Measurements from ENCODE around the gene AP3S2. TPM values are rescaled to one million over a fixed set of nuclear protein-coding genes. Genes with fewer than 3 reads are reported as not detected.

Gene AP3S2
- total RNA-seq, 2 experiments from 2014 or later, result 12.4 to 15.3 TPM

GRCh38 chr15:89916660-89917059 is 22.9 kb upstream of the AP3S2 start:
- no peaks in the 10 kb centered on the region for H3K4me1 Mint-ChIP-seq
- no peak overlapping the region for H3K4me3 Mint-ChIP-seq
- peaks cover 21% of the 10 kb centered on the region for H3K27me3 Mint-ChIP-seq
- no peak overlapping the region for H3K27ac Mint-ChIP-seq
- ChIA-PET CTCF (interaction anchor here (0.6 to 0.9 kb wide), 2 partner anchors 144 to 155 kb away, joined by 3 to 4 read pairs; no protein-coding TSS in a partner anchor), POLR2A (no interaction called here)
- ATAC-seq, result no peak
- intact Hi-C loops (cut with DNase I, micrococcal nuclease), result no loop called here
- no peaks in the 10 kb centered on the region for H3K9me3 Mint-ChIP-seq (ENCODE audit: low read depth)
- DNase-seq, result no peak
- H3K36me3 Mint-ChIP-seq (ENCODE audit: low read depth), result no peaks in the 10 kb centered on the region

- peak; percentile 35 for DNase-seq
Observed at GRCh38 chr15:89912674-89913396, 19.0 kb upstream of the AP3S2 start, which contains the start of gene ARPIN. Gene ARPIN (minus strand): TSS chr15:89912952. CDS start chr15:89912835, 117 bp downstream.

GRCh38 chr15:89912145-89912673 is 18.4 kb upstream of the AP3S2 start:
- no peak overlapping the region for H3K27ac Mint-ChIP-seq
- no peaks in the 10 kb centered on the region for H3K4me1 Mint-ChIP-seq
- no peaks in the 10 kb centered on the region for H3K36me3 Mint-ChIP-seq (ENCODE audit: low read depth)
- ChIA-PET CTCF (interaction anchor here (0.9 to 1.1 kb wide), 2 partner anchors 14 to 734 kb away, joined by 3 read pairs; no protein-coding TSS in a partner anchor), POLR2A (interaction anchor here (0.6 kb wide), 1 partner anchor 208 kb away, joined by 3 read pairs; no protein-coding TSS in a partner anchor)
- no peaks in the 10 kb centered on the region for H3K9me3 Mint-ChIP-seq (ENCODE audit: low read depth)
- DNase-seq (no peak), ATAC-seq (no peak)
- peaks cover 30% of the 10 kb centered on the region for H3K27me3 Mint-ChIP-seq
- intact Hi-C loops (cut with DNase I, micrococcal nuclease), result no loop called here
- H3K4me3 Mint-ChIP-seq, result no peak overlapping the region

More at GRCh38 chr15:89912674-89913396, 19.0 kb upstream of the AP3S2 start, which contains the start of gene ARPIN:
- H3K9me3 Mint-ChIP-seq (ENCODE audit: low read depth), result no peaks in the 10 kb centered on the region
- H3K27ac Mint-ChIP-seq, result no peak within 1 kb of the TSS
- ChIA-PET POLR2A (interaction anchor here (0.5 kb wide), 1 partner anchor 868 kb away, joined by 3 read pairs; no protein-coding TSS in a partner anchor), CTCF (interaction anchor here (0.9 to 1.1 kb wide), 2 partner anchors 14 to 735 kb away, joined by 3 read pairs; no protein-coding TSS in a partner anchor)
- intact Hi-C loops (cut with DNase I, micrococcal nuclease), result no loop called here
- H3K4me3 Mint-ChIP-seq, result no peak within 1 kb of the TSS
- no peaks in the 10 kb centered on the region for H3K36me3 Mint-ChIP-seq (ENCODE audit: low read depth)
- H3K4me1 Mint-ChIP-seq, result no peaks in the 10 kb centered on the region
- ATAC-seq, result no peak
- H3K27me3 Mint-ChIP-seq, result peaks cover 30% of the 10 kb centered on the region

- Mint-ChIP-seq H3K4me1 (no peaks in the 10 kb centered on the region), H3K9me3 (ENCODE audit: low read depth) (no peaks in the 10 kb centered on the region), H3K27ac (no peak overlapping the region), H3K4me3 (no peak overlapping the region), H3K36me3 (ENCODE audit: low read depth) (no peaks in the 10 kb centered on the region), H3K27me3 (peaks cover 30% of the 10 kb centered on the region)
- intact Hi-C loops (cut with DNase I, micrococcal nuclease), result no loop called here
- CTCF ChIA-PET, result interaction anchor here (0.6 to 1.6 kb wide), 8 partner anchors 8 to 327 kb away, joined by 3 to 4 read pairs (median 3); no protein-coding TSS in a partner anchor
- DNase-seq (no peak), ATAC-seq (no peak)
- POLR2A ChIA-PET, result interaction anchor here (0.6 kb wide), 1 partner anchor 130 kb away, joined by 4 read pairs; no protein-coding TSS in a partner anchor
Observed at GRCh38 chr15:89910891-89911626, 17.3 kb upstream of the AP3S2 start.

GRCh38 chr15:89909611-89910010 is 15.8 kb upstream of the AP3S2 start:
- CTCF ChIA-PET, result interaction anchor here (1.6 kb wide), 1 partner anchor 9 kb away, joined by 4 read pairs; no protein-coding TSS in a partner anchor
- no peak for ATAC-seq
- intact Hi-C loops (cut with DNase I, micrococcal nuclease), result no loop called here

GRCh38 chr15:89908226-89908625 is 14.4 kb upstream of the AP3S2 start:
- no peak overlapping the region for H3K4me3 Mint-ChIP-seq
- H3K27ac Mint-ChIP-seq, result no peak overlapping the region
- no peaks in the 10 kb centered on the region for H3K36me3 Mint-ChIP-seq (ENCODE audit: low read depth)
- DNase-seq, result no peak
- intact Hi-C loops (cut with DNase I, micrococcal nuclease), result no loop called here
- no peaks in the 10 kb centered on the region for H3K4me1 Mint-ChIP-seq
- CTCF ChIA-PET, result no interaction called here
- H3K9me3 Mint-ChIP-seq (ENCODE audit: low read depth), result no peaks in the 10 kb centered on the region
- no peak for ATAC-seq
- peaks cover 20% of the 10 kb centered on the region for H3K27me3 Mint-ChIP-seq
- POLR2A ChIA-PET, result no interaction called here

More at GRCh38 chr15:89909611-89910010, 15.8 kb upstream of the AP3S2 start:
- Mint-ChIP-seq H3K36me3 (ENCODE audit: low read depth) (no peaks in the 10 kb centered on the region), H3K27me3 (peaks cover 27% of the 10 kb centered on the region), H3K4me3 (no peak overlapping the region), H3K4me1 (no peaks in the 10 kb centered on the region), H3K27ac (no peak overlapping the region), H3K9me3 (ENCODE audit: low read depth) (no peaks in the 10 kb centered on the region)
- no peak for DNase-seq
- POLR2A ChIA-PET, result no interaction called here

- peaks cover 15% of the 10 kb centered on the region for H3K27me3 Mint-ChIP-seq
- no peaks in the 10 kb centered on the region for H3K36me3 Mint-ChIP-seq (ENCODE audit: low read depth)
- POLR2A ChIA-PET, result no interaction called here
- CTCF ChIA-PET, result no interaction called here
- no peaks in the 10 kb centered on the region for H3K4me1 Mint-ChIP-seq
- intact Hi-C loops (cut with DNase I, micrococcal nuclease), result no loop called here
- no peak overlapping the region for H3K4me3 Mint-ChIP-seq
- ATAC-seq, result peak; percentile 49
- no peak for DNase-seq
- no peaks in the 10 kb centered on the region for H3K9me3 Mint-ChIP-seq (ENCODE audit: low read depth)
- H3K27ac Mint-ChIP-seq, result no peak overlapping the region
Observed at GRCh38 chr15:89907289-89907688, 13.5 kb upstream of the AP3S2 start.

- Mint-ChIP-seq H3K4me1 (no peaks in the 10 kb centered on the region), H3K4me3 (no peak overlapping the region), H3K36me3 (ENCODE audit: low read depth) (no peaks in the 10 kb centered on the region), H3K9me3 (ENCODE audit: low read depth) (no peaks in the 10 kb centered on the region), H3K27me3 (peaks cover 3% of the 10 kb centered on the region), H3K27ac (no peak overlapping the region)
- intact Hi-C loops (cut with DNase I, micrococcal nuclease), result no loop called here
- ChIA-PET POLR2A (no interaction called here), CTCF (interaction anchor here (0.9 to 1.5 kb wide), 2 partner anchors 31 to 145 kb away, joined by 3 read pairs; no protein-coding TSS in a partner anchor)
- no peak for DNase-seq
- ATAC-seq, result no peak
Observed at GRCh38 chr15:89905846-89906378, 12.1 kb upstream of the AP3S2 start.

- POLR2A ChIA-PET, result no interaction called here
- Mint-ChIP-seq H3K36me3 (ENCODE audit: low read depth) (no peaks in the 10 kb centered on the region), H3K4me1 (no peaks in the 10 kb centered on the region), H3K27me3 (no peaks in the 10 kb centered on the region), H3K9me3 (ENCODE audit: low read depth) (no peaks in the 10 kb centered on the region), H3K27ac (no peak overlapping the region), H3K4me3 (no peak overlapping the region)
- CTCF ChIA-PET, result no interaction called here
- ATAC-seq (no peak), DNase-seq (no peak)
- intact Hi-C loops (cut with DNase I, micrococcal nuclease), result no loop called here
Observed at GRCh38 chr15:89904519-89904918, 10.7 kb upstream of the AP3S2 start.

- H3K27ac Mint-ChIP-seq, result no peak overlapping the region
- ATAC-seq, result no peak
- CTCF ChIA-PET, result interaction anchor here (0.7 kb wide), 1 partner anchor 446 kb away, joined by 3 read pairs; no protein-coding TSS in a partner anchor
- DNase-seq, result no peak
- intact Hi-C loops (cut with DNase I, micrococcal nuclease), result no loop called here
- no peaks in the 10 kb centered on the region for H3K27me3 Mint-ChIP-seq
- no peaks in the 10 kb centered on the region for H3K36me3 Mint-ChIP-seq (ENCODE audit: low read depth)
- POLR2A ChIA-PET, result no interaction called here
- no peaks in the 10 kb centered on the region for H3K9me3 Mint-ChIP-seq (ENCODE audit: low read depth)
- no peaks in the 10 kb centered on the region for H3K4me1 Mint-ChIP-seq
- H3K4me3 Mint-ChIP-seq, result no peak overlapping the region
Observed at GRCh38 chr15:89903858-89904130, 10.0 kb upstream of the AP3S2 start.

- no peaks in the 10 kb centered on the region for H3K9me3 Mint-ChIP-seq (ENCODE audit: low read depth)
- ChIA-PET POLR2A (no interaction called here), CTCF (interaction anchor here (0.7 kb wide), 1 partner anchor 445 kb away, joined by 3 read pairs; no protein-coding TSS in a partner anchor)
- no peak overlapping the region for H3K4me3 Mint-ChIP-seq
- no peak overlapping the region for H3K27ac Mint-ChIP-seq
- H3K4me1 Mint-ChIP-seq, result no peaks in the 10 kb centered on the region
- DNase-seq (no peak), ATAC-seq (no peak)
- no peaks in the 10 kb centered on the region for H3K27me3 Mint-ChIP-seq
- intact Hi-C loops (cut with DNase I, micrococcal nuclease), result no loop called here
- H3K36me3 Mint-ChIP-seq (ENCODE audit: low read depth), result no peaks in the 10 kb centered on the region
Observed at GRCh38 chr15:89903015-89903857, 9.4 kb upstream of the AP3S2 start.

Data from activated CD4-positive, alpha-beta T cell treated with anti-CD3 and anti-CD28 coated beads for 36 hours (primary cell).